H1 (cell line): Measurements from ENCODE around the gene ELFN1. TPM values are rescaled to one million over a fixed set of nuclear protein-coding genes. Genes with fewer than 3 reads are reported as not detected.

Source experiments
- BACH1 ChIP-seq: IDR thresholded peaks from 2 replicates; pipeline ENCODE4 v1.6.1; 2012; ENCODE audit warnings: low read length, improper control_type of control experiment
- EP300 ChIP-seq, 2 experiments: IDR thresholded peaks; 1 replicate in 1 of 2; 2 replicates in 1 of 2; pipeline ENCODE4 v1.6.1; 2011 to 2012; ENCODE audit warnings: low read depth in 2 of 2, low read length in 2 of 2, mild to moderate bottlenecking in 2 of 2, borderline replicate concordance in 1 of 2, inconsistent platforms in 1 of 2, moderate library complexity in 1 of 2
- MAFK ChIP-seq: IDR thresholded peaks from 2 replicates; pipeline ENCODE4 v1.6.1; 2012; ENCODE audit warnings: low read depth, mild to moderate bottlenecking, improper control_type of control experiment, low read length
- PHF8 ChIP-seq: fragments of 200-600 bp; sonication (generic); conservative IDR thresholded peaks from 2 replicates; pipeline ENCODE4 v1.7.1; 2012; ENCODE audit warnings: low read depth, mild to moderate bottlenecking, inconsistent platforms, low read length, moderate library complexity
- polyA plus RNA-seq, 7 experiments: library from polyadenylated mRNA; depleted of rRNA in 3 of 7; stranded (reverse) in 5 of 7; unstranded in 2 of 7; fragments of >200 nt in 5 of 7; fragments of 200-250 nt in 2 of 7; gene quantifications; 1 replicate in 5 of 7; 2 replicates in 1 of 7; 4 replicates in 1 of 7; pipeline versions ENCODE4 v1.2.1 to v1.2.3, GENCODE V29; 2011 to 2013; ENCODE audit warnings: missing spikeins in 2 of 7, mixed read lengths in 2 of 7
- total RNA-seq: library from RNA; stranded (reverse); fragmentation: NEBNext Ultra II Directional; extraction: Animal tissue kit (Norgen Biotek cat#: 25700); gene quantifications from 2 replicates; pipeline ENCODE4 v1.2.1, GENCODE V29; 2021

The ELFN1 gene
- total and polyA plus RNA-seq, 2 of the 8 experiments (the other 6 are each of a cell fraction or from before 2014, with no cell fraction given), result 2.0 to 4.5 TPM

GRCh38 chr7:1673581-1674118, 3.6 kb downstream of the ELFN1 start (continued):
- no peak for TF ChIP-seq MAFK
- no peak for TF ChIP-seq PHF8
- TF ChIP-seq BACH1, result no peak
- no peak for TF ChIP-seq EP300 (IDR thresholded peaks at IDR 0.05; ENCODE audit: borderline replicate concordance in 1 of 2, low read depth in 2 of 2, low read length in 2 of 2)
